Measurements from ENCODE around the gene BBS9.

DNA sequence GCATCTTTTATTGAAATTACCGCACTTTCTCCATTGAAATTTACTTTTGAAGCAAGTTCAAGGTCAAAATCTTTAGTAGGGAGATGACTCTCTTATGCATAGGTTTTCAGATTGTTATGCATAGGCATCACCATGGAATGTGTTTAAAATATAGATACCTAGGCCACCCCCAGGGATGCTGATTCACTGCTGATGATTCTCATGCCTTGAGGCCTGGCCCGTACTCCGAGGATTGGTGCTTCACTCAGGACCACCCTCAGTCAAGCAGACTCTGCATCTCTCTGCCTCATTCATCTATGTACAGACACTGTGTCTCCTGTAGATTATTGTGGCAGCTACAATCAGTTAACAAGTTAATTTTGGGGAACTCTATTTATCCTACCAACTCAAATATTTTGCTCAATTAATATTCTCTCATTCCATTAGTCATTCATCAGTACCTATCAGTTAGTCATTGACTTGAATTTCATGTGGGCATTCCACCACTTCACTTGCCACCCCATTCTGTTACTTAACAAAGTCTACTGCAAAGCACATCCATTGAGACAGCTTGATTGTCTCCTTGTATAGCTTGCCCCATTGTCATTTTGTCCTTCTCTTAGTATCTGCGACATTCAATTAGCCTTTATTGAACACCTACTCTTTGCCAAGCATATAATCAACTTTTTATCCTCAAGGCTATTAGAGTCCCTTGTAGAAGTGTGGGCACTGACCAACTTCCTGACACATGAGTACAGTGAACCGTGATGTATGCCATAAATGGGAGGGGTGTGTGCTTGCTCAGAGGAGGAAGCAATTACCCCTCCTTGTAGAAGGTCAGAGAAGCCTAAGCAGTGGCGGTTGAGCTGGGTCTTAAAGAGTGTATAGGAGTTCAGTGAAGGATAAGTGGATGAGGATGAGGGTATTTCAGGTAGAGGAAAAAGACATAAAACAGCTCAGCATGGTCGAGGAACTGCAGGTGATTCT is 520.4 kb downstream of the BBS9 start:
- TF ChIP-seq, protein P1, sequence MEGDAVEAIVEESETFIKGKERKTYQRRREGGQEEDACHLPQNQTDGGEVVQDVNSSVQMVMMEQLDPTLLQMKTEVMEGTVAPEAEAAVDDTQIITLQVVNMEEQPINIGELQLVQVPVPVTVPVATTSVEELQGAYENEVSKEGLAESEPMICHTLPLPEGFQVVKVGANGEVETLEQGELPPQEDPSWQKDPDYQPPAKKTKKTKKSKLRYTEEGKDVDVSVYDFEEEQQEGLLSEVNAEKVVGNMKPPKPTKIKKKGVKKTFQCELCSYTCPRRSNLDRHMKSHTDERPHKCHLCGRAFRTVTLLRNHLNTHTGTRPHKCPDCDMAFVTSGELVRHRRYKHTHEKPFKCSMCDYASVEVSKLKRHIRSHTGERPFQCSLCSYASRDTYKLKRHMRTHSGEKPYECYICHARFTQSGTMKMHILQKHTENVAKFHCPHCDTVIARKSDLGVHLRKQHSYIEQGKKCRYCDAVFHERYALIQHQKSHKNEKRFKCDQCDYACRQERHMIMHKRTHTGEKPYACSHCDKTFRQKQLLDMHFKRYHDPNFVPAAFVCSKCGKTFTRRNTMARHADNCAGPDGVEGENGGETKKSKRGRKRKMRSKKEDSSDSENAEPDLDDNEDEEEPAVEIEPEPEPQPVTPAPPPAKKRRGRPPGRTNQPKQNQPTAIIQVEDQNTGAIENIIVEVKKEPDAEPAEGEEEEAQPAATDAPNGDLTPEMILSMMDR (conservative IDR thresholded peaks at IDR 0.05; ENCODE audit: low read depth in 2 of 2) = no peak
- TF ChIP-seq EZH2 (IDR thresholded peaks at IDR 0.05; ENCODE audit: low read depth, unreplicated experiment) (no peak), POLR2AphosphoS5 (IDR thresholded peaks at IDR 0.05; ENCODE audit: low read depth) (no peak)
- TF ChIP-seq, protein P2, sequence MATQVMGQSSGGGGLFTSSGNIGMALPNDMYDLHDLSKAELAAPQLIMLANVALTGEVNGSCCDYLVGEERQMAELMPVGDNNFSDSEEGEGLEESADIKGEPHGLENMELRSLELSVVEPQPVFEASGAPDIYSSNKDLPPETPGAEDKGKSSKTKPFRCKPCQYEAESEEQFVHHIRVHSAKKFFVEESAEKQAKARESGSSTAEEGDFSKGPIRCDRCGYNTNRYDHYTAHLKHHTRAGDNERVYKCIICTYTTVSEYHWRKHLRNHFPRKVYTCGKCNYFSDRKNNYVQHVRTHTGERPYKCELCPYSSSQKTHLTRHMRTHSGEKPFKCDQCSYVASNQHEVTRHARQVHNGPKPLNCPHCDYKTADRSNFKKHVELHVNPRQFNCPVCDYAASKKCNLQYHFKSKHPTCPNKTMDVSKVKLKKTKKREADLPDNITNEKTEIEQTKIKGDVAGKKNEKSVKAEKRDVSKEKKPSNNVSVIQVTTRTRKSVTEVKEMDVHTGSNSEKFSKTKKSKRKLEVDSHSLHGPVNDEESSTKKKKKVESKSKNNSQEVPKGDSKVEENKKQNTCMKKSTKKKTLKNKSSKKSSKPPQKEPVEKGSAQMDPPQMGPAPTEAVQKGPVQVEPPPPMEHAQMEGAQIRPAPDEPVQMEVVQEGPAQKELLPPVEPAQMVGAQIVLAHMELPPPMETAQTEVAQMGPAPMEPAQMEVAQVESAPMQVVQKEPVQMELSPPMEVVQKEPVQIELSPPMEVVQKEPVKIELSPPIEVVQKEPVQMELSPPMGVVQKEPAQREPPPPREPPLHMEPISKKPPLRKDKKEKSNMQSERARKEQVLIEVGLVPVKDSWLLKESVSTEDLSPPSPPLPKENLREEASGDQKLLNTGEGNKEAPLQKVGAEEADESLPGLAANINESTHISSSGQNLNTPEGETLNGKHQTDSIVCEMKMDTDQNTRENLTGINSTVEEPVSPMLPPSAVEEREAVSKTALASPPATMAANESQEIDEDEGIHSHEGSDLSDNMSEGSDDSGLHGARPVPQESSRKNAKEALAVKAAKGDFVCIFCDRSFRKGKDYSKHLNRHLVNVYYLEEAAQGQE (IDR thresholded peaks at IDR 0.05; ENCODE audit: unreplicated experiment) = no peak

Data from GM23338 (cell line).